ENCODE data around the gene TNFRSF1A. TPM values are rescaled to one million over a fixed set of nuclear protein-coding genes. Genes with fewer than 3 reads are reported as not detected.

Gene TNFRSF1A
- total and polyA plus RNA-seq, 2 donors from 2014 or later, result 99.6 to 186 TPM

- Histone ChIP-seq H3K4me3 (ENCODE audit: low read length in 3 of 3) (peak overlapping the region in 2 of 3 donors; percentile 54 to 92), H3K9ac (ENCODE audit: low read length in 3 of 3) (peak overlapping the region in 2 of 3 donors; percentile 38 to 99), H3K27me3 (ENCODE audit: control insufficient read depth, insufficient read depth, low read length) (no peaks in the 10 kb centered on the region), H3K27ac (ENCODE audit: low read depth in 2 of 2, low read length in 2 of 2) (peak overlapping the region; percentile 97), H3K36me3 (ENCODE audit: control insufficient read depth in 2 of 3, insufficient read depth in 3 of 3, low read length in 3 of 3) (peaks cover 12 to 43% (median 38%) of the 10 kb centered on the region in 3 donors), H3K9me3 (ENCODE audit: control insufficient read depth in 2 of 3, insufficient read depth in 1 of 3, low read length in 3 of 3) (no peaks in the 10 kb centered on the region), H3K4me1 (ENCODE audit: control insufficient read depth in 2 of 3, insufficient read depth in 2 of 3, low read depth in 1 of 3, low read length in 3 of 3) (peaks cover 2 to 62% (median 50%) of the 10 kb centered on the region in 3 donors)
- no peak for DNase-seq
- no peak for FAIRE-seq
- no peak for TF ChIP-seq CTCF (IDR thresholded peaks at IDR 0.05; ENCODE audit: borderline replicate concordance, extremely low read depth, insufficient read depth)
- intact Hi-C loops (cut with DNase I), result loop anchor here (10.0 kb wide), 1 partner anchor 120 kb away; the partner anchor contains the start of gene TAPBPL
These were observed 6.9 kb downstream of the TNFRSF1A start for GRCh38 chr12:6334940-6335450.

- no peaks in the 10 kb centered on the region for H3K9me3 ChIP-seq (ENCODE audit: control insufficient read depth in 2 of 3, insufficient read depth in 1 of 3, low read length in 3 of 3)
- H3K4me3 ChIP-seq (ENCODE audit: low read length in 3 of 3), result peak overlapping the region in 1 of 3 donors; percentile 92
- TF ChIP-seq CTCF (IDR thresholded peaks at IDR 0.05; ENCODE audit: borderline replicate concordance, extremely low read depth, insufficient read depth), result no peak
- DNase-seq (no peak), FAIRE-seq (no peak)
- peak overlapping the region; percentile 97 for H3K27ac ChIP-seq (ENCODE audit: low read depth in 2 of 2, low read length in 2 of 2)
- peaks cover 12 to 49% (median 38%) of the 10 kb centered on the region in 3 donors for H3K36me3 ChIP-seq (ENCODE audit: control insufficient read depth in 2 of 3, insufficient read depth in 3 of 3, low read length in 3 of 3)
- intact Hi-C loops (cut with DNase I), result loop anchor here (10.0 kb wide), 1 partner anchor 120 kb away; the partner anchor contains the start of gene TAPBPL
- peak overlapping the region in 1 of 3 donors; percentile 99 for H3K9ac ChIP-seq (ENCODE audit: low read length in 3 of 3)
- H3K27me3 ChIP-seq (ENCODE audit: control insufficient read depth, insufficient read depth, low read length), result no peaks in the 10 kb centered on the region
- peaks cover 2 to 62% (median 50%) of the 10 kb centered on the region in 3 donors for H3K4me1 ChIP-seq (ENCODE audit: control insufficient read depth in 2 of 3, insufficient read depth in 2 of 3, low read depth in 1 of 3, low read length in 3 of 3)
These were observed 7.5 kb downstream of the TNFRSF1A start for GRCh38 chr12:6334359-6334758.

DNA sequence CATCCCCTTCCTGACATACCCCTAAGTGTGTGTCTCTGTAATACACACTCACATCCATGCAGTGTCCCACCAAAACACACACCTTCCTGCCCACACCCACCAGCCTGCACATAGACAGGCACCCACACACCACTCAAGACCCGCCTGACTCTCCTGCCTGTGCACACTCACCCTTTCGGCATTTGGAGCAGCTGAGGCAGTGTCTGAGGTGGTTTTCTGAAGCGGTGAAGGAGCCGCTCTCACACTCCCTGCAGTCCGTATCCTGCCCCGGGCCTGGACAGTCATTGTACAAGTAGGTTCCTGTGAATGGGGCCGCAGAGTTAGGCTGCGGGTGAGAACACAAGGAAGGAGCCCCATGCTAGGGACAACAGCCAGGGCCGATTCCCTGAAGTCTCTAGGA is 8.3 kb downstream of the TNFRSF1A start:
- Histone ChIP-seq H3K9me3 (ENCODE audit: control insufficient read depth in 2 of 3, insufficient read depth in 1 of 3, low read length in 3 of 3) (no peaks in the 10 kb centered on the region), H3K36me3 (ENCODE audit: control insufficient read depth in 2 of 3, insufficient read depth in 3 of 3, low read length in 3 of 3) (peaks cover 12 to 56% (median 36%) of the 10 kb centered on the region in 3 donors), H3K9ac (ENCODE audit: low read length in 3 of 3) (peak overlapping the region in 1 of 3 donors; percentile 13), H3K4me3 (ENCODE audit: low read length in 3 of 3) (no peak overlapping the region), H3K27ac (ENCODE audit: low read depth in 2 of 2, low read length in 2 of 2) (peak overlapping the region in 1 of 2 donors; percentile 10), H3K27me3 (ENCODE audit: control insufficient read depth, insufficient read depth, low read length) (no peaks in the 10 kb centered on the region), H3K4me1 (ENCODE audit: control insufficient read depth in 2 of 3, insufficient read depth in 2 of 3, low read depth in 1 of 3, low read length in 3 of 3) (peaks cover 2 to 55% (median 42%) of the 10 kb centered on the region in 3 donors)
- intact Hi-C loops (cut with DNase I), result loop anchor here (10.0 kb wide), 1 partner anchor 121 kb away; the partner anchor contains the start of gene TAPBPL
- DNase-seq, result peak in 1 of 5 donors; percentile 69
- no peak for TF ChIP-seq CTCF (IDR thresholded peaks at IDR 0.05; ENCODE audit: borderline replicate concordance, extremely low read depth, insufficient read depth)
- no peak for FAIRE-seq

Data from kidney (tissue), 14 donors.